ENCODE measurements around the gene UBE3A.

UBE3A gene

DNA sequence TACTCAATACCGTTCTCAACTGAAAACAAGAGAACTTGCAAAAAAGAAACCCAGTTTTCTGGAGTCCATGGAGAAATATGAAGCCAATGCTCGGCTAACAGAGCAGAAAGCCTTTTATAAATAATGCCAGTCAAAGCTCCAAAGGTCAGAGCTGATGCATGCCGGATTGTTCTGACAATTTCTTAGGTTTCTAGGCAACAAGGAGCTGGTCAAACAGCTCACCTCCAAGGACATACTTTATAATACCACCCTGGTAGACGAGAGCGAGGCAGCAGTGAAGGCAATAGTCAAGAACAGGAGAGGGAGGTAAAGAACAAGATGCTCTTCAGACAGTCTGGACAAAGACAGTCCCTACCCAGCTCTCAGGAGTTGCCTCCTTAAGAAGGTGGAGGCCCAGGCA lies 111.1 kb downstream of the UBE3A start:
- no peak for DNase-seq

DNA sequence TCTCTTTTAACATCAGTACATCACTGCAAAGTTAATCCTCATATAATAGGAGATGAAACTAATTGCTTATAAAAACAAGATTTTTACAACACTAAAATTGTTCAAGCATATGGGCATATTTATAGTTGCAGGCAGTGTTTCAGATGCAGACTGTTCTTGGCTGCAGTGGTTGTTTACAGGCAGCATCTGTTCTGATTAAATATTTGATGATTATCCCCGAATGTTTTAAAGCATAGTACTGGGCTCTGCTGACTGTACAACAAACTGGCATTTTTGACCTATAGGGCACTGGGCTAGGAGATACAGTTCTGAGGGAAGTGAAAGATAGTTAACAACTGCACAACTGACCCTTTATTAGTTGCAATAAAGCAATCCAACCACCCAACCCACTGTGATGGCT lies 113.6 kb downstream of the UBE3A start:
- DNase-seq = no peak

DNA sequence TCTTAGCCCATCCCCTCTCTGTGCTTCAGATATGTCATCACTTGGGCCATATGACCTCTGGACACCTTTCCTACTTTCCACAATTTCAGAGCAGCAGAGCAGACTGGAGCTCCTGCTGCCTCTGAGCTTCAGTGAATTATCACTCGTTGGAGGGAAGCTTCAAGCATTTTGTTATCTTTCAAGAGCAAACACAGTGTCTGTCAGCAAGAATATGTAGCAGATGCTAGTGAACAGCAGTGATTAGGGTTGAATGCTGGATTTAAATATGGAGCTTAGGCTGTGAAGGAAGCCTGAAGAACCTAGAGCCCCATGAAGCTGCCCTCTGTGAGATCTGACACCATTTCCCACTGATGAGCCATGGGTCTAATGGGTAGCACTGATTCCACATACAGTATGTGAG lies 115.4 kb downstream of the UBE3A start:
- DNase-seq = no peak

DNA sequence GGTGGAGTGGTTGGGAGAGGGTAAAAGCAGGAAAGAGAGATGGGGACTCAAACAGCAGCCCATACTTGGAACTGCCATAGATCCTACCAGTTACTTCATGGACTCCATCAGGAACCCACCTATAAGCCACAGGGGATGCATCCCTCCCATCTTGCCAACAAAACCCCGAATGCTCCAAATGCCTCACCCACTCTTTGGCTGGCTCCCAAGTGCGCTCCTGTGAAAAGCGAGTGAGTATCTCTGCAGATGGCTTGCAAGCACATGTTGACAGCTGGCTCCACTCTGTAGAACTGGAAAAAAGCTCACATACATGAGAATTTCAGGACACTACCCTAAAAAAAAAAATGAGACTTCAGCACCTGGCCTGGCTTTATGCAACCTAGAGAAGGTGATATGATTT lies 151.0 kb downstream of the UBE3A start:
- no peak for DNase-seq
